H1 (cell line): ENCODE results near the gene DCDC2C. TPM values are rescaled to one million over a fixed set of nuclear protein-coding genes. Genes with fewer than 3 reads are reported as not detected.

Experiments
- CTCF ChIA-PET: fragments of 300-600 bp; sonication (Branson Sonifier 250); formaldehyde crosslinking; loops from one replicate; lab custom pipeline; 2021; ENCODE audit not compliant: partially characterized antibody; lab: Charles Lee
- POLR2A ChIA-PET: fragments of 300-600 bp; sonication (Branson Sonifier 250); formaldehyde crosslinking; loops from one replicate; lab custom pipeline; 2021; ENCODE audit warnings: inconsistent platforms; ENCODE audit not compliant: partially characterized antibody; lab: Charles Lee
- DNase-seq, 2 experiments: peaks; one replicate each; pipeline versions ENCODE4 v3.0.0 to v3.0.0-alpha.2; 2010 to 2022; ENCODE audit warnings: low spot score in 2 of 2, low read depth in 1 of 2, mixed read lengths in 1 of 2
- FAIRE-seq: peaks from 2 replicates; lab custom pipeline; 2011; peaks lifted over from hg19 to GRCh38; lab: Jason Lieb, UNC
- H2AFZ ChIP-seq: 2 replicates; pipeline ENCODE4 v1.8.1; 2012; ENCODE audit warnings: low read length, inconsistent platforms
- H2AK5ac ChIP-seq: 2 replicates; pipeline ENCODE4 v1.6.1; 2013; ENCODE audit warnings: low read depth, low read length
- H2BK120ac ChIP-seq: replicated peaks from 2 replicates; pipeline ENCODE3; 2013; ENCODE audit warnings: low read depth, low read length, inconsistent platforms
- H2BK12ac ChIP-seq: 2 replicates; pipeline ENCODE4 v1.6.1; 2013; ENCODE audit warnings: low read depth, low read length
- H2BK15ac ChIP-seq: 2 replicates; pipeline ENCODE4 v1.6.1; 2013; ENCODE audit warnings: low read length
- H2BK20ac ChIP-seq: 2 replicates; pipeline ENCODE4 v1.6.1; 2013; ENCODE audit warnings: low read length
- H2BK5ac ChIP-seq: 2 replicates; pipeline ENCODE4 v1.6.1; 2013; ENCODE audit warnings: low read depth, low read length
- H3K14ac ChIP-seq: 2 replicates; pipeline ENCODE4 v1.6.1; 2013; ENCODE audit warnings: inconsistent platforms; ENCODE audit not compliant: insufficient read length
- H3K18ac ChIP-seq: 2 replicates; pipeline ENCODE4 v1.6.1; 2013; ENCODE audit warnings: low read length; ENCODE audit errors: extremely low read depth
- H3K23ac ChIP-seq: 2 replicates; pipeline ENCODE4 v1.6.1; 2013; ENCODE audit warnings: inconsistent platforms; ENCODE audit not compliant: insufficient read length
- H3K23me2 ChIP-seq: 2 replicates; pipeline ENCODE4 v1.6.1; 2013; ENCODE audit warnings: low read depth, low read length
- H3K27ac ChIP-seq: 2 replicates; pipeline ENCODE4 v1.6.1; 2011; ENCODE audit warnings: low read depth, low read length, inconsistent platforms
- H3K27me3 ChIP-seq, 4 experiments: replicated peaks in 1 of 4; 1 replicate in 1 of 4; 2 replicates in 3 of 4; pipeline versions ENCODE4 v1.6.1 to v1.8.1; 2011 to 2013; ENCODE audit warnings: low read length in 3 of 4, mild to moderate bottlenecking in 3 of 4, inconsistent platforms in 2 of 4, mixed read lengths in 2 of 4, moderate library complexity in 1 of 4; ENCODE audit not compliant: control insufficient read depth in 3 of 4, insufficient read depth in 3 of 4; ENCODE audit errors: extremely low read depth in 1 of 4
- H3K36me3 ChIP-seq, 4 experiments: 2 replicates each; pipeline versions ENCODE4 v1.6.1 to v1.8.1; 2011 to 2013; ENCODE audit warnings: mild to moderate bottlenecking in 4 of 4, low read length in 3 of 4, moderate library complexity in 2 of 4, control low read depth in 1 of 4, inconsistent platforms in 1 of 4; ENCODE audit not compliant: insufficient read depth in 4 of 4, control insufficient read depth in 2 of 4
- H3K4ac ChIP-seq: replicated peaks from 2 replicates; pipeline ENCODE3; 2013; ENCODE audit warnings: low read length, low read depth, mixed read lengths, inconsistent platforms; ENCODE audit not compliant: insufficient read length
- H3K4me1 ChIP-seq, 4 experiments: replicated peaks in 1 of 4; 1 replicate in 1 of 4; 2 replicates in 3 of 4; pipeline versions ENCODE4 v1.6.1 to v1.8.1; 2011 to 2013; ENCODE audit warnings: low read length in 3 of 4, inconsistent platforms in 2 of 4, mixed read lengths in 1 of 4; ENCODE audit not compliant: insufficient read depth in 4 of 4, control insufficient read depth in 3 of 4
- H3K4me2 ChIP-seq, 2 experiments: 2 replicates each; pipeline versions ENCODE4 v1.6.1 to v1.8.1; 2011 to 2013; ENCODE audit warnings: low read depth in 2 of 2, low read length in 2 of 2, control low read depth in 1 of 2, inconsistent platforms in 1 of 2, mild to moderate bottlenecking in 1 of 2; ENCODE audit not compliant: insufficient read depth in 1 of 2
- H3K4me3 ChIP-seq, 4 experiments: fragments of 200-600, 300-600 bp in 1 of 4; sonication (generic), shearing (Covaris generic), sonication (Bioruptor Twin) in 1 of 4; 2 replicates each; pipeline versions ENCODE4 v1.5.1 to v1.8.1; 2011 to 2016; ENCODE audit warnings: low read length in 4 of 4, low read depth in 3 of 4, control low read depth in 2 of 4, inconsistent platforms in 2 of 4, mild to moderate bottlenecking in 2 of 4, mixed read lengths in 1 of 4, moderate library complexity in 1 of 4; ENCODE audit not compliant: insufficient read depth in 2 of 4; ENCODE audit errors: extremely low read depth in 1 of 4
- H3K56ac ChIP-seq: replicated peaks from 2 replicates; pipeline ENCODE3; 2013; ENCODE audit warnings: low read depth, mild to moderate bottlenecking, mixed read lengths, low read length, inconsistent platforms; ENCODE audit not compliant: insufficient read length
- H3K79me1 ChIP-seq: 2 replicates; pipeline ENCODE4 v1.6.1; 2013; ENCODE audit warnings: low read depth, low read length, control low read depth
- H3K79me2 ChIP-seq, 2 experiments: 2 replicates each; pipeline versions ENCODE4 v1.6.1 to v1.8.1; 2012 to 2013; ENCODE audit warnings: low read length in 2 of 2, mild to moderate bottlenecking in 2 of 2, inconsistent platforms in 1 of 2; ENCODE audit not compliant: insufficient read depth in 2 of 2, control insufficient read depth in 1 of 2
- H3K9ac ChIP-seq, 4 experiments: replicated peaks in 1 of 4; 1 replicate in 1 of 4; 2 replicates in 3 of 4; pipeline versions ENCODE4 v1.6.1 to v1.8.1; 2011 to 2013; ENCODE audit warnings: low read depth in 3 of 4, low read length in 3 of 4, control low read depth in 2 of 4, mild to moderate bottlenecking in 2 of 4, moderate library complexity in 2 of 4, inconsistent platforms in 1 of 4; ENCODE audit errors: extremely low read depth in 1 of 4
- H3K9me3 ChIP-seq, 2 experiments: 2 replicates each; pipeline versions ENCODE4 v1.6.1 to v1.8.1; 2012 to 2013; ENCODE audit warnings: mild to moderate bottlenecking in 2 of 2, moderate library complexity in 2 of 2, control low read depth in 1 of 2, inconsistent platforms in 1 of 2, low read depth in 1 of 2, low read length in 1 of 2, mixed read lengths in 1 of 2; ENCODE audit not compliant: insufficient read depth in 2 of 2
- H4K20me1 ChIP-seq, 2 experiments: replicated peaks in 1 of 2; 2 replicates each; pipeline versions ENCODE3 to v1.8.1; 2011 to 2013; ENCODE audit warnings: inconsistent platforms in 2 of 2, low read length in 2 of 2, mild to moderate bottlenecking in 1 of 2; ENCODE audit not compliant: insufficient read depth in 2 of 2, control insufficient read depth in 1 of 2
- H4K5ac ChIP-seq: 2 replicates; pipeline ENCODE4 v1.6.1; 2013; ENCODE audit warnings: low read length, low read depth, mixed read lengths, inconsistent platforms; ENCODE audit not compliant: insufficient read length
- H4K8ac ChIP-seq: 2 replicates; pipeline ENCODE4 v1.8.0; 2013; ENCODE audit warnings: mild to moderate bottlenecking, moderate library complexity, low read length, inconsistent platforms; ENCODE audit not compliant: insufficient read depth; ENCODE audit errors: extremely low read depth
- H4K91ac ChIP-seq: replicated peaks from 2 replicates; pipeline ENCODE3; 2013; ENCODE audit warnings: low read length, mixed read lengths, inconsistent platforms; ENCODE audit not compliant: insufficient read length
- CBX8 ChIP-seq: fragments of 300-800, 300-1000 bp; sonication (generic); IDR thresholded peaks from 2 replicates; pipeline ENCODE4 v1.7.1; 2016; ENCODE audit warnings: low read depth, low read length, borderline replicate concordance
- RAD21 ChIP-seq, 2 experiments: IDR thresholded peaks in 1 of 2; conservative IDR thresholded peaks in 1 of 2; 2 replicates each; pipeline ENCODE4 v1.6.1; 2011; ENCODE audit warnings: low read depth in 2 of 2, low read length in 2 of 2, improper control_type of control experiment in 1 of 2, inconsistent platforms in 1 of 2, mild to moderate bottlenecking in 1 of 2, moderate library complexity in 1 of 2
- RBBP5 ChIP-seq: IDR thresholded peaks from 2 replicates; pipeline ENCODE4 v1.7.1; 2012; ENCODE audit warnings: low read depth, mild to moderate bottlenecking, inconsistent platforms, low read length, moderate library complexity, borderline replicate concordance
- SUZ12 ChIP-seq: fragments of 200-600 bp; sonication (generic); IDR thresholded peaks from 2 replicates; pipeline ENCODE4 v1.6.1; 2012; ENCODE audit warnings: mild to moderate bottlenecking, inconsistent platforms, low read length, moderate library complexity, mixed read lengths
- WGBS, 2 experiments: shearing (Covaris generic) in 1 of 2; methylation state at CpG; one replicate each; pipeline versions ENCODE4 v1.1.6 to v1.1.7; 2013 to 2015; ENCODE audit warnings: low lambda C conversion rate in 2 of 2, mixed read lengths in 2 of 2, inconsistent platforms in 1 of 2, low coverage in 1 of 2, missing lambda C conversion rate in 1 of 2; ENCODE audit not compliant: insufficient replicate concordance in 2 of 2, insufficient coverage in 1 of 2, insufficient read length in 1 of 2; ENCODE audit errors: extremely low coverage in 1 of 2, missing lambda C conversion rate in 1 of 2; 5-methylcytosine and 5-hydroxymethylcytosine counted together
- polyA plus RNA-seq, 7 experiments: library from polyadenylated mRNA; depleted of rRNA in 3 of 7; stranded (reverse) in 5 of 7; unstranded in 2 of 7; fragments of >200 nt in 5 of 7; fragments of 200-250 nt in 2 of 7; gene quantifications; 1 replicate in 5 of 7; 2 replicates in 1 of 7; 4 replicates in 1 of 7; pipeline versions ENCODE4 v1.2.1 to v1.2.3, GENCODE V29; 2011 to 2013; ENCODE audit warnings: missing spikeins in 2 of 7, mixed read lengths in 2 of 7
- total RNA-seq: library from RNA; stranded (reverse); fragmentation: NEBNext Ultra II Directional; extraction: Animal tissue kit (Norgen Biotek cat#: 25700); gene quantifications from 2 replicates; pipeline ENCODE4 v1.2.1, GENCODE V29; 2021
- TF ChIP-seq, protein P1 (sequence below), 3 experiments: IDR thresholded peaks; 1 replicate in 2 of 3; 2 replicates in 1 of 3; pipeline versions ENCODE4 v1.5.1 to v1.6.1; 2011; ENCODE audit warnings: low read length in 3 of 3, mild to moderate bottlenecking in 3 of 3, inconsistent platforms in 2 of 3, low read depth in 1 of 3, moderate library complexity in 1 of 3; ENCODE audit not compliant: insufficient read depth in 1 of 3; ENCODE audit errors: control extremely low read depth in 1 of 3

Gene DCDC2C
- total and polyA plus RNA-seq, 2 of the 8 experiments (the other 6 are each of a cell fraction or from before 2014, with no cell fraction given) = 0.50 TPM; not detected in 1

DNA sequence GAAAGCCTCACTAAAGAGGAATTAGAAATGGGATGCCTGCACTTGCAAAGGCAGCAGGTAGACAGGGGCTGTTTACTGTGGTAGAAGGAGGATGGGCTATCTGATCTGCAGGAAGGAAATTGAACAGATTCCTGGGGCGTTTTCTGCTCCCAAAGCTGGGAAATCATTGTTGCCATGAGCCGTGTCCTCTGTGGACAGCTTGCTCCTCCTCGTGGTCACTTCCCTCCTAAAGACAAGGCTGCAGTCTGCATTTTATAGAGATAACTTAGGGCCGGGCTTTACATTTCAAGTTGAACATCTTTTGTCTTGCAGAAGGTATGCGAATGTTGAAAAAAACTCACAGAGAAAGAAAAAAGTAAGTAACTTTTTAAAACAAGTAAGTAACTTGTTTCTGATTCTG lies 50.9 kb downstream of the DCDC2C start:
- Histone ChIP-seq H2BK20ac (no peak overlapping the region), H3K27me3 (no peaks in the 10 kb centered on the region), H3K18ac (no peak overlapping the region), H4K8ac (no peak overlapping the region), H3K36me3 (no peaks in the 10 kb centered on the region), H2AK5ac (no peak overlapping the region), H4K5ac (no peak overlapping the region), H3K9me3 (no peaks in the 10 kb centered on the region; a peak in 1 of 4 replicates), H3K23ac (no peak overlapping the region), H4K20me1 (peaks cover 0 to 6% of the 10 kb centered on the region in 2 experiments), H3K4me1 (peaks cover 0 to 3% (median 1%) of the 10 kb centered on the region in 4 experiments; a peak in 1 of 7 replicates), H3K14ac (no peak overlapping the region), H3K4me3 (no peak overlapping the region), H3K23me2 (peaks cover 2% of the 10 kb centered on the region; the same call in 1 of the 2 replicates), H3K4me2 (no peak overlapping the region), H3K56ac (no peak overlapping the region), H2AFZ (0 out of 2 replicates have a peak overlapping the region, but pooled peaks have one; percentile 18), H2BK12ac (no peak overlapping the region), H3K79me1 (no peaks in the 10 kb centered on the region), H3K9ac (no peak overlapping the region), H3K27ac (no peak overlapping the region), H3K4ac (no peak overlapping the region), H2BK120ac (no peak overlapping the region), H2BK15ac (no peak overlapping the region), H2BK5ac (no peak overlapping the region), H3K79me2 (no peaks in the 10 kb centered on the region; a peak in 1 of 4 replicates), H4K91ac (no peak overlapping the region)
- WGBS, 2 experiments = 72% methylated on average over 5 of the region's 5 CpGs; no CpG with 5 or more reads in 1 of the 2 experiments
- no peak for DNase-seq
- ChIA-PET CTCF (interaction anchor here (0.8 to 2.3 kb wide), 7 partner anchors 13 to 331 kb away, joined by 3 to 17 read pairs (median 3); no protein-coding TSS in a partner anchor), POLR2A (no interaction called here)
- FAIRE-seq = no peak
- TF ChIP-seq SUZ12 (no peak), CBX8 (no peak), RBBP5 (no peak), RAD21 (IDR thresholded peaks at IDR 0.05 in 1 of 2, conservative IDR thresholded peaks at IDR 0.05 in 1 of 2; ENCODE audit: low read depth in 2 of 2, low read length in 2 of 2) (peak; percentile 41 to 43)
- TF ChIP-seq, protein P1, sequence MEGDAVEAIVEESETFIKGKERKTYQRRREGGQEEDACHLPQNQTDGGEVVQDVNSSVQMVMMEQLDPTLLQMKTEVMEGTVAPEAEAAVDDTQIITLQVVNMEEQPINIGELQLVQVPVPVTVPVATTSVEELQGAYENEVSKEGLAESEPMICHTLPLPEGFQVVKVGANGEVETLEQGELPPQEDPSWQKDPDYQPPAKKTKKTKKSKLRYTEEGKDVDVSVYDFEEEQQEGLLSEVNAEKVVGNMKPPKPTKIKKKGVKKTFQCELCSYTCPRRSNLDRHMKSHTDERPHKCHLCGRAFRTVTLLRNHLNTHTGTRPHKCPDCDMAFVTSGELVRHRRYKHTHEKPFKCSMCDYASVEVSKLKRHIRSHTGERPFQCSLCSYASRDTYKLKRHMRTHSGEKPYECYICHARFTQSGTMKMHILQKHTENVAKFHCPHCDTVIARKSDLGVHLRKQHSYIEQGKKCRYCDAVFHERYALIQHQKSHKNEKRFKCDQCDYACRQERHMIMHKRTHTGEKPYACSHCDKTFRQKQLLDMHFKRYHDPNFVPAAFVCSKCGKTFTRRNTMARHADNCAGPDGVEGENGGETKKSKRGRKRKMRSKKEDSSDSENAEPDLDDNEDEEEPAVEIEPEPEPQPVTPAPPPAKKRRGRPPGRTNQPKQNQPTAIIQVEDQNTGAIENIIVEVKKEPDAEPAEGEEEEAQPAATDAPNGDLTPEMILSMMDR (IDR thresholded peaks at IDR 0.05; ENCODE audit: control extremely low read depth in 1 of 3, insufficient read depth in 1 of 3, low read depth in 1 of 3, low read length in 3 of 3) = peak; percentile 13 to 27 (median 20); a peak in 3 of 4 replicates
